Activated CD8-positive, alpha-beta T cell treated with anti-CD3 and anti-CD28 coated beads for 36 hours (primary cell): Measurements from ENCODE around the gene WSCD2. TPM values are rescaled to one million over a fixed set of nuclear protein-coding genes. Genes with fewer than 3 reads are reported as not detected.

Source experiments
- ATAC-seq: fragments of 200-7000 bp; cut with Tn5 transposase; one replicate; pipeline ENCODE4 v1.10.0; 2021; ENCODE audit warnings: mild to moderate bottlenecking, moderate library complexity
- CTCF ChIA-PET: fragments of 350-600 bp; sonication (Branson Sonifier 250); formaldehyde crosslinking; loops from one replicate; lab custom pipeline; 2021; ENCODE audit warnings: antibody characterized with exemption; lab: Charles Lee
- POLR2A ChIA-PET: fragments of 350-600 bp; sonication (Branson Sonifier 250); formaldehyde crosslinking; loops from one replicate; lab custom pipeline; 2021; ENCODE audit warnings: antibody characterized with exemption; lab: Charles Lee
- DNase-seq: peaks from one replicate; pipeline ENCODE4 v3.0.0-alpha.2; 2020
- H3K27ac Mint-ChIP-seq: one replicate; pipeline ENCODE4 v1.8.0; 2021; ENCODE audit warnings: mild to moderate bottlenecking, mixed read lengths
- H3K27me3 Mint-ChIP-seq: one replicate; pipeline ENCODE4 v1.8.0; 2021; ENCODE audit warnings: mixed read lengths
- H3K36me3 Mint-ChIP-seq: one replicate; pipeline ENCODE4 v1.8.0; 2021; ENCODE audit warnings: low read depth, mixed read lengths
- H3K4me1 Mint-ChIP-seq: one replicate; pipeline ENCODE4 v1.8.0; 2021; ENCODE audit warnings: low read depth, mixed read lengths
- H3K4me3 Mint-ChIP-seq: one replicate; pipeline ENCODE4 v1.8.0; 2021; ENCODE audit warnings: mild to moderate bottlenecking, moderate library complexity, mixed read lengths
- H3K9me3 Mint-ChIP-seq: one replicate; pipeline ENCODE4 v1.8.0; 2021; ENCODE audit warnings: mixed read lengths
- CTCF ChIP-seq: fragments of 200-600 bp; IDR thresholded peaks from one replicate; pipeline ENCODE4 v1.8.0; 2022; ENCODE audit warnings: antibody characterized with exemption, mild to moderate bottlenecking
- intact Hi-C: fragments of 100-400 bp; cut with micrococcal nuclease; formaldehyde crosslinking; loops from one replicate; pipeline ENCODE4 v1.10.0; 2022
- total RNA-seq, 2 experiments: library from RNA; stranded (reverse); gene quantifications; one replicate each; pipeline ENCODE4 v1.2.3, GENCODE V29; 2021

Gene WSCD2
- total RNA-seq, 2 experiments from 2014 or later = not detected

GRCh38 chr12:108269224-108269623 is 140.1 kb downstream of the WSCD2 start:
- H3K9me3 Mint-ChIP-seq = no peaks in the 10 kb centered on the region
- H3K4me3 Mint-ChIP-seq = no peak overlapping the region
- no peaks in the 10 kb centered on the region for H3K4me1 Mint-ChIP-seq
- ChIA-PET CTCF (no interaction called here), POLR2A (no interaction called here)
- DNase-seq (no peak), ATAC-seq (no peak)
- TF ChIP-seq CTCF = no peak
- intact Hi-C loops = no loop called here
- peaks cover 7% of the 10 kb centered on the region for H3K27me3 Mint-ChIP-seq
- no peak overlapping the region for H3K27ac Mint-ChIP-seq
- H3K36me3 Mint-ChIP-seq = no peaks in the 10 kb centered on the region

GRCh38 chr12:108270035-108270848 is 141.2 kb downstream of the WSCD2 start:
- no peak for TF ChIP-seq CTCF
- DNase-seq = no peak
- no peak overlapping the region for H3K27ac Mint-ChIP-seq
- no peaks in the 10 kb centered on the region for H3K36me3 Mint-ChIP-seq
- no peak for ATAC-seq
- H3K4me3 Mint-ChIP-seq = no peak overlapping the region
- H3K9me3 Mint-ChIP-seq = peaks cover 3% of the 10 kb centered on the region
- peaks cover 3% of the 10 kb centered on the region for H3K27me3 Mint-ChIP-seq
- ChIA-PET CTCF (no interaction called here), POLR2A (no interaction called here)
- H3K4me1 Mint-ChIP-seq = no peaks in the 10 kb centered on the region
- intact Hi-C loops = no loop called here

GRCh38 chr12:108270849-108271143 is 141.7 kb downstream of the WSCD2 start:
- Mint-ChIP-seq H3K4me1 (no peaks in the 10 kb centered on the region), H3K27ac (no peak overlapping the region), H3K9me3 (peaks cover 3% of the 10 kb centered on the region), H3K4me3 (no peak overlapping the region), H3K27me3 (peaks cover 3% of the 10 kb centered on the region), H3K36me3 (no peaks in the 10 kb centered on the region)
- POLR2A ChIA-PET = no interaction called here
- ATAC-seq (no peak), DNase-seq (no peak)
- CTCF ChIA-PET = no interaction called here
- TF ChIP-seq CTCF = no peak
- intact Hi-C loops = no loop called here

- no peak for TF ChIP-seq CTCF
- H3K36me3 Mint-ChIP-seq = no peaks in the 10 kb centered on the region
- peaks cover 3% of the 10 kb centered on the region for H3K9me3 Mint-ChIP-seq
- H3K4me1 Mint-ChIP-seq = no peaks in the 10 kb centered on the region
- POLR2A ChIA-PET = no interaction called here
- no peak overlapping the region for H3K27ac Mint-ChIP-seq
- no peak overlapping the region for H3K4me3 Mint-ChIP-seq
- CTCF ChIA-PET = no interaction called here
- ATAC-seq (no peak), DNase-seq (no peak)
- intact Hi-C loops = no loop called here
- peaks cover 3% of the 10 kb centered on the region for H3K27me3 Mint-ChIP-seq
Observed at GRCh38 chr12:108271951-108272872, 143.1 kb downstream of the WSCD2 start.

- TF ChIP-seq CTCF = no peak
- ATAC-seq = no peak
- Mint-ChIP-seq H3K4me3 (no peak overlapping the region), H3K27ac (no peak overlapping the region), H3K4me1 (no peaks in the 10 kb centered on the region), H3K36me3 (no peaks in the 10 kb centered on the region), H3K27me3 (no peaks in the 10 kb centered on the region), H3K9me3 (peaks cover 3% of the 10 kb centered on the region)
- no peak for DNase-seq
- CTCF ChIA-PET = no interaction called here
- POLR2A ChIA-PET = no interaction called here
- intact Hi-C loops = no loop called here
Observed at GRCh38 chr12:108273217-108273616, 144.1 kb downstream of the WSCD2 start.
